Measurements from ENCODE around the gene RPS6KA2. TPM values are rescaled to one million over a fixed set of nuclear protein-coding genes. Genes with fewer than 3 reads are reported as not detected.

The RPS6KA2 gene
- total and polyA plus RNA-seq, 2 donors (not counting 3 experiments of a cell fraction or from before 2014, with no cell fraction given), result 54.5 to 75.8 TPM

- H3K79me2 ChIP-seq (ENCODE audit: control insufficient read depth, insufficient read depth, low read length), result no peaks in the 10 kb centered on the region
- no peaks in the 10 kb centered on the region for H3K9me3 ChIP-seq (replicated peaks; ENCODE audit: control insufficient read depth, insufficient read depth, low read length)
- H3K27me3 ChIP-seq (ENCODE audit: control insufficient read depth in 2 of 2, insufficient read depth in 2 of 2, low read length in 2 of 2), result no peaks in the 10 kb centered on the region
- H3K27ac ChIP-seq (ENCODE audit: insufficient read depth, low read depth, low read length), result no peak overlapping the region
- peaks cover 23% of the 10 kb centered on the region for H3K4me1 ChIP-seq (ENCODE audit: control insufficient read depth, extremely low read depth, insufficient read depth, low read length)
- H3K9ac ChIP-seq (replicated peaks; ENCODE audit: extremely low read depth, insufficient read depth, low read length), result no peak overlapping the region
- H3K4me3 ChIP-seq (replicated peaks in 1 of 3; ENCODE audit: insufficient read depth in 1 of 3, low read depth in 1 of 3, low read length in 3 of 3), result no peak overlapping the region
- no TSS peak for BruUV-seq (replicated peaks)
- CTCF ChIA-PET, result interaction anchor here (1.0 to 1.5 kb wide), 2 partner anchors 21 to 41 kb away, joined by 3 read pairs; no protein-coding TSS in a partner anchor
- DNase-seq (ENCODE audit: low read depth, low spot score) (no peak), FAIRE-seq (no peak)
- intact Hi-C loops (cut with micrococcal nuclease), result no loop called here
- H3K4me2 ChIP-seq (ENCODE audit: insufficient read depth, low read length), result no peak overlapping the region
- H3K36me3 ChIP-seq (ENCODE audit: control insufficient read depth in 2 of 2, extremely low read depth in 1 of 2, insufficient read depth in 2 of 2, low read length in 2 of 2), result peaks cover 0 to 39% of the 10 kb centered on the region in 2 experiments
- dilution Hi-C loops (cut with MboI; ENCODE audit: extremely low pct_ligation_motif_present, low sequenced_read_pairs), result no loop called here
- H2AFZ ChIP-seq (ENCODE audit: low read depth, low read length), result no peak overlapping the region
- TF ChIP-seq GATA2 (IDR thresholded peaks at IDR 0.05; ENCODE audit: insufficient read depth, insufficient read length, low read depth, low read length), result no peak
- TF ChIP-seq FOS (IDR thresholded peaks at IDR 0.05; ENCODE audit: borderline replicate concordance, insufficient read depth, low read length), result no peak
- no peak for TF ChIP-seq POLR2AphosphoS5 (IDR thresholded peaks at IDR 0.05; ENCODE audit: insufficient read depth, low read depth, low read length)
- no peak for TF ChIP-seq MYC (IDR thresholded peaks at IDR 0.05; ENCODE audit: low read depth, low read length)
- TF ChIP-seq MAX (IDR thresholded peaks at IDR 0.05; ENCODE audit: insufficient read depth, insufficient read length), result no peak
- H4K20me1 ChIP-seq (replicated peaks; ENCODE audit: control insufficient read depth, extremely low read depth, insufficient read depth, low read length), result no peaks in the 10 kb centered on the region
- no peaks in the 10 kb centered on the region for H3K9me1 ChIP-seq (replicated peaks; ENCODE audit: control insufficient read depth, extremely low read depth, insufficient read depth, low read length)
- POLR2A ChIA-PET, result no interaction called here
Measured at GRCh38 chr6:166494757-166495486, 132.1 kb downstream of the RPS6KA2 start.

GRCh38 chr6:166494101-166494441 lies 133.0 kb downstream of the RPS6KA2 start:
- no peak for TF ChIP-seq POLR2AphosphoS5 (IDR thresholded peaks at IDR 0.05; ENCODE audit: insufficient read depth, low read depth, low read length)
- no peak for TF ChIP-seq JUN (IDR thresholded peaks at IDR 0.05; ENCODE audit: borderline replicate concordance, insufficient read depth, insufficient read length, low read depth)
- TF ChIP-seq EZH2 (IDR thresholded peaks at IDR 0.05; ENCODE audit: borderline replicate concordance, low read depth, low read length, severe bottlenecking), result no peak
- no peak for TF ChIP-seq CTCF (IDR thresholded peaks at IDR 0.05; ENCODE audit: extremely low read depth in 1 of 2, insufficient read depth in 1 of 2, low read depth in 1 of 2, low read length in 2 of 2)
- TF ChIP-seq MYC (IDR thresholded peaks at IDR 0.05; ENCODE audit: low read depth, low read length), result no peak
- TF ChIP-seq GATA2 (IDR thresholded peaks at IDR 0.05; ENCODE audit: insufficient read depth, insufficient read length, low read depth, low read length), result no peak
- no peak for TF ChIP-seq MAX (IDR thresholded peaks at IDR 0.05; ENCODE audit: insufficient read depth, insufficient read length)
- no peak for TF ChIP-seq FOS (IDR thresholded peaks at IDR 0.05; ENCODE audit: borderline replicate concordance, insufficient read depth, low read length)
- no peak for TF ChIP-seq POLR2A (IDR thresholded peaks at IDR 0.05; ENCODE audit: low read depth, low read length)
- H2AFZ ChIP-seq (ENCODE audit: low read depth, low read length), result no peak overlapping the region
- H3K9me3 ChIP-seq (replicated peaks; ENCODE audit: control insufficient read depth, insufficient read depth, low read length), result no peaks in the 10 kb centered on the region
- H3K4me2 ChIP-seq (ENCODE audit: insufficient read depth, low read length), result no peak overlapping the region
- H3K9ac ChIP-seq (replicated peaks; ENCODE audit: extremely low read depth, insufficient read depth, low read length), result no peak overlapping the region
- peaks cover 0 to 36% of the 10 kb centered on the region in 2 experiments for H3K36me3 ChIP-seq (ENCODE audit: control insufficient read depth in 2 of 2, extremely low read depth in 1 of 2, insufficient read depth in 2 of 2, low read length in 2 of 2)
- ChIA-PET POLR2A (no interaction called here), CTCF (interaction anchor here (1.0 kb wide), 1 partner anchor 42 kb away, joined by 3 read pairs; no protein-coding TSS in a partner anchor)
- no TSS peak for BruUV-seq (replicated peaks)
- H3K9me1 ChIP-seq (replicated peaks; ENCODE audit: control insufficient read depth, extremely low read depth, insufficient read depth, low read length), result no peaks in the 10 kb centered on the region
- no peak overlapping the region for H3K27ac ChIP-seq (ENCODE audit: insufficient read depth, low read depth, low read length)
- H3K27me3 ChIP-seq (ENCODE audit: control insufficient read depth in 2 of 2, insufficient read depth in 2 of 2, low read length in 2 of 2), result no peaks in the 10 kb centered on the region
- no peak for FAIRE-seq
- peaks cover 32% of the 10 kb centered on the region for H3K4me1 ChIP-seq (ENCODE audit: control insufficient read depth, extremely low read depth, insufficient read depth, low read length)
- no peak overlapping the region for H3K4me3 ChIP-seq (replicated peaks in 1 of 3; ENCODE audit: insufficient read depth in 1 of 3, low read depth in 1 of 3, low read length in 3 of 3)
- dilution Hi-C loops (cut with MboI; ENCODE audit: extremely low pct_ligation_motif_present, low sequenced_read_pairs), result no loop called here
- H4K20me1 ChIP-seq (replicated peaks; ENCODE audit: control insufficient read depth, extremely low read depth, insufficient read depth, low read length), result no peaks in the 10 kb centered on the region
- no peak for DNase-seq (ENCODE audit: low read depth, low spot score)
- no peaks in the 10 kb centered on the region for H3K79me2 ChIP-seq (ENCODE audit: control insufficient read depth, insufficient read depth, low read length)
- intact Hi-C loops (cut with micrococcal nuclease), result no loop called here

All from endothelial cell of umbilical vein (primary cell).